ENCODE data around the gene TMEM273. TPM values are rescaled to one million over a fixed set of nuclear protein-coding genes. Genes with fewer than 3 reads are reported as not detected.

Gene TMEM273
- total and polyA plus RNA-seq, 2 of the 4 experiments (the other 2 are of a cell fraction): not detected

GRCh38 chr10:49230004-49230403 is 41.8 kb upstream of the TMEM273 start:
- Histone ChIP-seq H3K36me3 (ENCODE audit: control insufficient read depth, insufficient read depth, low read length) (no peaks in the 10 kb centered on the region), H2BK15ac (ENCODE audit: low read depth, low read length) (no peak overlapping the region), H3K14ac (replicated peaks; ENCODE audit: low read depth, low read length) (no peak overlapping the region), H2AFZ (replicated peaks; ENCODE audit: low read length, poor library complexity) (no peak overlapping the region), H3K4ac (ENCODE audit: low read depth, low read length) (no peak overlapping the region), H3K27ac (ENCODE audit: insufficient read depth, low read length) (no peak overlapping the region), H3K4me2 (ENCODE audit: low read depth, low read length) (no peak overlapping the region), H2BK20ac (ENCODE audit: low read depth, low read length) (no peak overlapping the region), H3K18ac (ENCODE audit: low read depth, low read length) (no peak overlapping the region), H3K23ac (ENCODE audit: low read depth, low read length) (no peak overlapping the region), H4K8ac (ENCODE audit: low read depth in 2 of 2, low read length in 2 of 2) (no peak overlapping the region), H3K4me3 (ENCODE audit: insufficient read depth, low read depth, low read length) (no peak overlapping the region), H2AK9ac (replicated peaks; ENCODE audit: low read depth, low read length, poor library complexity) (no peak overlapping the region), H4K91ac (ENCODE audit: insufficient read depth, low read depth, low read length) (no peak overlapping the region), H3K9ac (ENCODE audit: low read depth, low read length) (no peak overlapping the region), H2BK5ac (ENCODE audit: low read depth, low read length, poor library complexity, severe bottlenecking) (no peak overlapping the region), H3K4me1 (ENCODE audit: control insufficient read depth, insufficient read depth, low read length) (no peaks in the 10 kb centered on the region), H4K5ac (ENCODE audit: low read depth, low read length) (no peak overlapping the region), H3K9me3 (ENCODE audit: control insufficient read depth, insufficient read depth, low read length) (no peaks in the 10 kb centered on the region), H2AK5ac (ENCODE audit: low read depth, low read length) (no peak overlapping the region), H2BK120ac (ENCODE audit: low read depth, low read length) (no peak overlapping the region), H3K79me1 (ENCODE audit: low read depth in 1 of 2, low read length in 2 of 2) (no peaks in the 10 kb centered on the region), H3K27me3 (ENCODE audit: control insufficient read depth, insufficient read depth, low read length) (peaks cover 35% of the 10 kb centered on the region), H3K9me1 (ENCODE audit: insufficient read depth, low read length) (no peaks in the 10 kb centered on the region), H3K56ac (ENCODE audit: extremely low read depth, insufficient read depth, low read length) (no peak overlapping the region), H4K20me1 (ENCODE audit: insufficient read depth, low read length) (no peaks in the 10 kb centered on the region)
- BruUV-seq (replicated peaks): no TSS peak
- 64% methylated on average over 3 of the region's 7 CpGs; no CpG with 5 or more reads in 1 of the 2 experiments for WGBS, 2 experiments (ENCODE audit: extremely low coverage in 2 of 2, insufficient read length in 1 of 2)
- POLR2A ChIA-PET (ENCODE audit: unreplicated experiment): no interaction called here
- no peak for TF ChIP-seq POLR2A (IDR thresholded peaks at IDR 0.05; ENCODE audit: low read depth, low read length)
- no peak for TF ChIP-seq RFX5 (IDR thresholded peaks at IDR 0.05; ENCODE audit: low read depth, low read length)
- no peak for TF ChIP-seq ELK1 (IDR thresholded peaks at IDR 0.05; ENCODE audit: borderline replicate concordance, low read depth, low read length)
- no peak for TF ChIP-seq CEBPB (IDR thresholded peaks at IDR 0.05; ENCODE audit: low read depth, low read length)
- TF ChIP-seq CTCF (conservative IDR thresholded peaks at IDR 0.05; ENCODE audit: low read depth, low read length): no peak
- TF ChIP-seq MAFK (IDR thresholded peaks at IDR 0.05; ENCODE audit: low read depth, low read length): no peak
- no peak for TF ChIP-seq RAD21 (IDR thresholded peaks at IDR 0.05; ENCODE audit: low read length)
- TF ChIP-seq MAZ (IDR thresholded peaks at IDR 0.05; ENCODE audit: borderline replicate concordance, low read depth, low read length): no peak
- TF ChIP-seq FOS (IDR thresholded peaks at IDR 0.05; ENCODE audit: low read depth, low read length): no peak
- intact Hi-C loops (cut with micrococcal nuclease) (no loop called here), in situ Hi-C loops (cut with MboI; ENCODE audit: low sequenced_read_pairs) (no loop called here), dilution Hi-C loops (cut with HindIII; ENCODE audit: low sequenced_read_pairs, unreplicated experiment) (no loop called here)
- ATAC-seq (ENCODE audit: low read depth) (no peak), DNase-seq (no peak)
- CTCF ChIA-PET: no interaction called here
